ENCODE measurements around the gene RBMY1B.
"Not testable (repeated sequence)": the region's sequence is repeated elsewhere in the genome, so short reads cannot be mapped to it uniquely, and the experiment has no call there.

Gene RBMY1B

GRCh38 chrY:21511038-21511437 lies at the start of gene RBMY1B:
Gene RBMY1B (plus strand): TSS chrY:21511338. CDS start chrY:21513351, 2,013 bp downstream.
- DNase-seq = not testable (repeated sequence)

DNA sequence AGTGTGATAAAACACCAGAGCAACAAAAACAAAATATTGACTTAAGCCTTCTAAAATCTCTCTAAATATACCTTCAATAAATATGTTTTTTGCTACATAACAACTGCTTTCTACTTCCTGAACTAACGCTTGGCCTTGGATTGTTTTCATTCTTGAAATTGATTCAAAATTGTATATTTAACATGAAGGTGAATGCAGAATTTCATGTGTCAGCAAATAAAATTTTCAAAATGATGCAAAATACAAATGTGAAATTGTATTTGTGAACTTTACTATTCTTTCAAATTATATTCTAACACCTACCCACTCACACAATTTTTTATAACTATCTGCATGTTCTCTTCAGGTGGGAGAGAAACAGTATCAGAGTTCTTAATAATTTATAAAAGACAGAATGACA lies 48.2 kb upstream of the RBMY1B start:
- DNase-seq = not testable (repeated sequence)

DNA sequence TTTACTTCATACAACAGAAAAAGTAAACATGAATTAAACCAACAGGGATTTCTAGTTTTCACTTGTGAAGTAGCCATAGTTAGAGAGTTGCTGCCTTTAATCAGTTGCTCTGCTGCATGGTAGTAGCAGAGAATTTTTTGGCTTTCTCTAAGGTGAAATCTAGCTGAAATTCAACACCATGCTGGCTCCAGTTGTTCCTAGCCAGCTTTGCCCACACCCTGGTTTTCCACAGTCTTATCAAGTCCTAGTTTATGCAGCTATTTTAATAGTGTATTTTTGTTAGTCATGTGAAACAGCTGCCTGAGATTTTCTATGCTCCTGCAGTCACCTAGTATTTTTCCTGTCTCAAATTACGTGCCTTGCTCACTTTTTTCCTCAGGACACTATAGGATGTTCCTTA lies 28.2 kb upstream of the RBMY1B start:
- no peak for DNase-seq

GRCh38 chrY:21534579-21534978 lies 23.4 kb downstream of the RBMY1B start, which contains the start of gene RBMY1A1:
Gene RBMY1A1 (plus strand): TSS chrY:21534879. CDS start chrY:21536892, 2,013 bp downstream.
- not testable (repeated sequence) for DNase-seq

- DNase-seq = not testable (repeated sequence)
Observed at GRCh38 chrY:21559316-21559984, 48.3 kb downstream of the RBMY1B start.
